CD4-positive, alpha-beta T cell treated with Interleukin-1 beta for 1 hour (primary cell): ENCODE data around the gene CHPT1.
"Not testable (repeated sequence)": the region's sequence is repeated elsewhere in the genome, so short reads cannot be mapped to it uniquely, and the experiment has no call there.

ENCODE experiments used
- DNase-seq, 2 donors: peaks; one replicate each; pipeline ENCODE4 v3.0.0-alpha.2; 2020 to 2022

CHPT1 gene

GRCh38 chr12:101729842-101730241 lies 32.4 kb downstream of the CHPT1 start:
- no peak for DNase-seq

GRCh38 chr12:101732318-101732717 lies 34.9 kb downstream of the CHPT1 start:
- DNase-seq = no peak

GRCh38 chr12:101733166-101733565 lies 35.7 kb downstream of the CHPT1 start:
- no peak for DNase-seq

- not testable (repeated sequence) for DNase-seq
These were observed 37.0 kb downstream of the CHPT1 start for GRCh38 chr12:101734482-101734881.

GRCh38 chr12:101737476-101737875 lies 40.0 kb downstream of the CHPT1 start:
- DNase-seq = no peak

- DNase-seq = no peak
These were observed 41.7 kb downstream of the CHPT1 start, which contains the start of gene SYCP3 for GRCh38 chr12:101738920-101739665. Gene SYCP3 (minus strand): TSS chr12:101739462. CDS start chr12:101737935, 1,527 bp downstream.

GRCh38 chr12:101740566-101740965 lies 43.1 kb downstream of the CHPT1 start:
- DNase-seq = no peak

- no peak for DNase-seq
These were observed 43.5 kb downstream of the CHPT1 start for GRCh38 chr12:101740980-101741379.

- DNase-seq = no peak
These were observed 45.8 kb downstream of the CHPT1 start for GRCh38 chr12:101743242-101743641.

- peak; percentile 16 to 85 for DNase-seq
These were observed 46.5 kb downstream of the CHPT1 start for GRCh38 chr12:101743724-101744472.

- DNase-seq = no peak
These were observed 48.0 kb downstream of the CHPT1 start for GRCh38 chr12:101745481-101745880.

- no peak for DNase-seq
These were observed 48.8 kb downstream of the CHPT1 start for GRCh38 chr12:101746196-101746595.

GRCh38 chr12:101746661-101747060 lies 49.2 kb downstream of the CHPT1 start:
- DNase-seq = no peak

- DNase-seq = no peak
These were observed 50.3 kb downstream of the CHPT1 start for GRCh38 chr12:101747697-101748096.

GRCh38 chr12:101748907-101749306 lies 51.5 kb downstream of the CHPT1 start:
- no peak for DNase-seq

- no peak for DNase-seq
These were observed 52.2 kb downstream of the CHPT1 start for GRCh38 chr12:101749657-101750056.

GRCh38 chr12:101750152-101750551 lies 52.7 kb downstream of the CHPT1 start:
- no peak for DNase-seq

- DNase-seq = peak in 1 of 2 donors; percentile 51
These were observed 62.1 kb downstream of the CHPT1 start for GRCh38 chr12:101759396-101760047.

GRCh38 chr12:101761350-101761749 lies 63.9 kb downstream of the CHPT1 start:
- no peak for DNase-seq

- no peak for DNase-seq
These were observed 64.3 kb downstream of the CHPT1 start for GRCh38 chr12:101761781-101762180.

GRCh38 chr12:101763246-101763931 lies 65.9 kb downstream of the CHPT1 start:
- DNase-seq = no peak

GRCh38 chr12:101764051-101764792 lies 66.8 kb downstream of the CHPT1 start:
- DNase-seq = no peak
